RWPE2 (cell line): ENCODE data around the gene GGA3.

Source experiments
- ATAC-seq: fragments of 200-7000 bp; cut with Tn5 transposase; 3 replicates; pipeline ENCODE4 v1.9.1; 2021; ENCODE audit warnings: low read depth
- DNase-seq: peaks from one replicate; pipeline ENCODE4 v3.0.0-alpha.2; 2020; ENCODE audit warnings: low spot score
- H3K27ac ChIP-seq: fragments of 450-650 bp; 2 replicates; pipeline ENCODE4 v1.5.1; 2017; ENCODE audit warnings: mild to moderate bottlenecking; ENCODE audit not compliant: poor library complexity, severe bottlenecking
- H3K27me3 ChIP-seq: fragments of 250-450 bp; sonication (Bioruptor Pico); 2 replicates; pipeline ENCODE4 v1.5.1; 2021; ENCODE audit warnings: mild to moderate bottlenecking, moderate library complexity; ENCODE audit not compliant: insufficient read depth, poor library complexity, severe bottlenecking
- H3K36me3 ChIP-seq: fragments of 250-450 bp; sonication (Bioruptor Pico); 2 replicates; pipeline ENCODE4 v1.5.1; 2020; ENCODE audit warnings: low read depth, mild to moderate bottlenecking, moderate library complexity
- H3K4me1 ChIP-seq: fragments of 250-450 bp; sonication (Bioruptor Pico); 2 replicates; pipeline ENCODE4 v1.5.1; 2021; ENCODE audit warnings: mild to moderate bottlenecking, moderate library complexity; ENCODE audit not compliant: insufficient read depth, poor library complexity, severe bottlenecking
- H3K4me3 ChIP-seq: fragments of 250-450 bp; sonication (Bioruptor Pico); 2 replicates; pipeline ENCODE4 v1.5.1; 2021; ENCODE audit warnings: mild to moderate bottlenecking, moderate library complexity; ENCODE audit not compliant: severe bottlenecking
- H3K9me3 ChIP-seq: fragments of 250-450 bp; sonication (Bioruptor Pico); 2 replicates; pipeline ENCODE4 v1.5.1; 2021; ENCODE audit warnings: mild to moderate bottlenecking, moderate library complexity; ENCODE audit not compliant: severe bottlenecking
- CTCF ChIP-seq: fragments of 450-650 bp; IDR thresholded peaks from one replicate; pipeline ENCODE4 v1.5.1; 2017; ENCODE audit warnings: mild to moderate bottlenecking, moderate library complexity; ENCODE audit not compliant: poor library complexity, severe bottlenecking

The GGA3 gene

GRCh38 chr17:75237100-75238014 is 24.0 kb downstream of the GGA3 start:
- no peaks in the 10 kb centered on the region for H3K4me1 ChIP-seq
- no peak overlapping the region for H3K27ac ChIP-seq
- TF ChIP-seq CTCF: no peak
- H3K9me3 ChIP-seq: no peaks in the 10 kb centered on the region
- ATAC-seq: no peak
- H3K4me3 ChIP-seq: no peak overlapping the region
- H3K27me3 ChIP-seq: no peaks in the 10 kb centered on the region
- H3K36me3 ChIP-seq: peaks cover 89% of the 10 kb centered on the region
- DNase-seq: no peak

GRCh38 chr17:75232786-75233185 is 28.6 kb downstream of the GGA3 start:
- H3K27me3 ChIP-seq: no peaks in the 10 kb centered on the region
- no peak overlapping the region for H3K4me3 ChIP-seq
- ATAC-seq (no peak), DNase-seq (no peak)
- H3K36me3 ChIP-seq: peaks cover 87% of the 10 kb centered on the region
- no peak for TF ChIP-seq CTCF
- H3K27ac ChIP-seq: no peak overlapping the region
- no peaks in the 10 kb centered on the region for H3K4me1 ChIP-seq
- no peaks in the 10 kb centered on the region for H3K9me3 ChIP-seq

- no peak for ATAC-seq
- H3K27me3 ChIP-seq: no peaks in the 10 kb centered on the region
- H3K9me3 ChIP-seq: no peaks in the 10 kb centered on the region
- no peak overlapping the region for H3K4me3 ChIP-seq
- no peak overlapping the region for H3K27ac ChIP-seq
- peaks cover 90% of the 10 kb centered on the region for H3K36me3 ChIP-seq
- H3K4me1 ChIP-seq: no peaks in the 10 kb centered on the region
- no peak for DNase-seq
- TF ChIP-seq CTCF: no peak
Measured at GRCh38 chr17:75231741-75232464, 29.5 kb downstream of the GGA3 start.

GRCh38 chr17:75231071-75231470 is 30.3 kb downstream of the GGA3 start:
- H3K4me3 ChIP-seq: no peak overlapping the region
- H3K4me1 ChIP-seq: no peaks in the 10 kb centered on the region
- TF ChIP-seq CTCF: no peak
- H3K27ac ChIP-seq: no peak overlapping the region
- H3K9me3 ChIP-seq: no peaks in the 10 kb centered on the region
- no peaks in the 10 kb centered on the region for H3K27me3 ChIP-seq
- ATAC-seq (no peak), DNase-seq (no peak)
- H3K36me3 ChIP-seq: peaks cover 90% of the 10 kb centered on the region

GRCh38 chr17:75228847-75229246 is 32.6 kb downstream of the GGA3 start:
- no peaks in the 10 kb centered on the region for H3K9me3 ChIP-seq
- H3K4me1 ChIP-seq: no peaks in the 10 kb centered on the region
- DNase-seq (no peak), ATAC-seq (no peak)
- peaks cover 90% of the 10 kb centered on the region for H3K36me3 ChIP-seq
- no peaks in the 10 kb centered on the region for H3K27me3 ChIP-seq
- no peak for TF ChIP-seq CTCF
- no peak overlapping the region for H3K27ac ChIP-seq
- H3K4me3 ChIP-seq: no peak overlapping the region
